Hepatocyte (in vitro differentiated cells): ENCODE data around the gene SLC6A1. TPM values are rescaled to one million over a fixed set of nuclear protein-coding genes. Genes with fewer than 3 reads are reported as not detected.

Experiments used
- DNase-seq: peaks from one replicate; pipeline ENCODE4 v3.0.0-alpha.2; 2016; ENCODE audit warnings: low spot score
- H2AFZ ChIP-seq: fragments of 200-600 bp; sonication (generic); 2 replicates; pipeline ENCODE4 v1.6.0; 2016; ENCODE audit warnings: antibody characterized with exemption, mild to moderate bottlenecking
- H3K27ac ChIP-seq: fragments of 200-600 bp; sonication (generic); 2 replicates; pipeline ENCODE4 v1.5.1; 2016; ENCODE audit warnings: mild to moderate bottlenecking
- H3K27me3 ChIP-seq: fragments of 200-600 bp; sonication (generic); 2 replicates; pipeline ENCODE4 v1.6.1; 2016
- H3K36me3 ChIP-seq: fragments of 200-600 bp; sonication (generic); replicated peaks from 2 replicates; pipeline ENCODE4 v1.5.1; 2016; ENCODE audit warnings: low read depth; ENCODE audit not compliant: insufficient read depth
- H3K4me1 ChIP-seq: fragments of 200-600 bp; sonication (generic); 2 replicates; pipeline ENCODE4 v1.5.1; 2016; ENCODE audit warnings: mild to moderate bottlenecking, moderate library complexity; ENCODE audit not compliant: insufficient read depth
- H3K4me2 ChIP-seq: fragments of 200-600 bp; sonication (generic); 2 replicates; pipeline ENCODE4 v1.6.0; 2016
- H3K4me3 ChIP-seq: fragments of 200-600 bp; sonication (generic); 2 replicates; pipeline ENCODE4 v1.5.1; 2016; ENCODE audit warnings: mild to moderate bottlenecking
- H3K79me2 ChIP-seq: fragments of 200-600 bp; sonication (generic); 2 replicates; pipeline ENCODE4 v1.6.0; 2017; ENCODE audit warnings: mild to moderate bottlenecking
- H3K9me2 ChIP-seq: fragments of 200-600 bp; sonication (generic); replicated peaks from 2 replicates; pipeline ENCODE4 v1.6.0; 2017; ENCODE audit warnings: mild to moderate bottlenecking; ENCODE audit not compliant: insufficient read depth
- H3K9me3 ChIP-seq: fragments of 200-600 bp; sonication (generic); 2 replicates; pipeline ENCODE4 v1.5.1; 2016; ENCODE audit warnings: low read depth, mild to moderate bottlenecking
- H4K20me1 ChIP-seq: fragments of 200-600 bp; sonication (generic); 2 replicates; pipeline ENCODE4 v1.6.0; 2016; ENCODE audit warnings: mild to moderate bottlenecking; ENCODE audit not compliant: insufficient read depth, poor library complexity, severe bottlenecking
- CTCF ChIP-seq: fragments of 200-600 bp; sonication (generic); IDR thresholded peaks from 2 replicates; pipeline ENCODE4 v1.5.1; 2016; ENCODE audit warnings: antibody characterized with exemption, mild to moderate bottlenecking; ENCODE audit not compliant: poor library complexity
- EZH2 ChIP-seq: fragments of 200-600 bp; sonication (generic); IDR thresholded peaks from 2 replicates; pipeline ENCODE4 v1.6.1; 2016; ENCODE audit warnings: antibody characterized with exemption, mild to moderate bottlenecking, borderline replicate concordance
- EZH2phosphoT487 ChIP-seq: fragments of 200-600 bp; sonication (generic); IDR thresholded peaks from one replicate; pipeline ENCODE4 v1.6.1; 2018; ENCODE audit warnings: antibody characterized with exemption, mild to moderate bottlenecking, low read depth, moderate library complexity; ENCODE audit not compliant: unreplicated experiment, severe bottlenecking
- WGBS: methylation state at CpG from one replicate; pipeline ENCODE4 v1.1.6; 2016; ENCODE audit warnings: low lambda C conversion rate; ENCODE audit errors: missing lambda C conversion rate; 5-methylcytosine and 5-hydroxymethylcytosine counted together
- polyA plus RNA-seq: library from polyadenylated mRNA; unstranded; fragments of >200 nt; fragmentation: Nextera tagmentation; extraction: Ambion mirVana; gene quantifications from 2 replicates; pipeline ENCODE4 v1.2.1, GENCODE V29; 2016
- total RNA-seq: library from RNA; depleted of rRNA; stranded (reverse); fragments of >200 nt; gene quantifications from 2 replicates; pipeline ENCODE4 v1.2.3, GENCODE V29; 2014

The SLC6A1 gene
- total and polyA plus RNA-seq, 2 experiments from 2014 or later, result 3.6 to 5.7 TPM

GRCh38 chr3:11078826-11079515 lies 86.4 kb downstream of the SLC6A1 start:
- Histone ChIP-seq H3K27me3 (no peaks in the 10 kb centered on the region), H3K79me2 (no peaks in the 10 kb centered on the region), H3K27ac (no peak overlapping the region), H3K36me3 (no peaks in the 10 kb centered on the region), H4K20me1 (no peaks in the 10 kb centered on the region), H3K4me2 (no peak overlapping the region), H2AFZ (no peak overlapping the region), H3K4me3 (no peak overlapping the region), H3K9me2 (no peaks in the 10 kb centered on the region), H3K9me3 (no peaks in the 10 kb centered on the region), H3K4me1 (no peaks in the 10 kb centered on the region)
- TF ChIP-seq CTCF (no peak), EZH2 (no peak)
- no peak for DNase-seq
- WGBS, result 77% methylated on average over 5 of the region's 5 CpGs

- no peaks in the 10 kb centered on the region for H3K36me3 ChIP-seq
- WGBS, result 75% methylated on average over 5 of the region's 5 CpGs
- no peak overlapping the region for H3K4me3 ChIP-seq
- TF ChIP-seq CTCF (no peak), EZH2phosphoT487 (no peak), EZH2 (no peak)
- H3K9me2 ChIP-seq, result no peaks in the 10 kb centered on the region
- DNase-seq, result no peak
- no peak overlapping the region for H3K27ac ChIP-seq
- H3K9me3 ChIP-seq, result no peaks in the 10 kb centered on the region
- H3K27me3 ChIP-seq, result no peaks in the 10 kb centered on the region
- no peaks in the 10 kb centered on the region for H3K79me2 ChIP-seq
- no peak overlapping the region for H2AFZ ChIP-seq
- H4K20me1 ChIP-seq, result no peaks in the 10 kb centered on the region
- no peak overlapping the region for H3K4me2 ChIP-seq
- no peaks in the 10 kb centered on the region for H3K4me1 ChIP-seq
Measured at GRCh38 chr3:11080492-11080891, 87.9 kb downstream of the SLC6A1 start.

GRCh38 chr3:11084098-11084497 lies 91.5 kb downstream of the SLC6A1 start:
- WGBS, result 69% methylated on average over 2 of the region's 2 CpGs

DNA sequence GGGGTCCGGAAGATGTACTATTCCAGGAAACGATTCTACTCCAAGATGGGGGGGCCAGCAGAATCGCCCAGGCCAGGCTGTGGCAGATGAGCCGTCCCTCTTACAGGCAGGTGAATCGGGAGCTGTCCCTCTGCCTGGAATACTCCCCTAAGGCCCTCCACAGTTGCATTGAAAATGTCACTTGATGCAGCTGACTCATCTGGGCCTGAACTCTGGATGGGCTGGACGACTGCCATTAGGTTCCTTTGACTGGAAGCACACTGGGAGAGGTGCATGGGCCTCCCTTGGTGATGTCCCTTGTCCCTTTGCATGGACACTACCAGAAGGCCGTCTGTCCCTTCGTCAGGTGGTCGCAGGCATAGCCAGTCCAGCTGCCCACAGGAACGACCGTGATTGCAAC lies 92.1 kb downstream of the SLC6A1 start:
- Histone ChIP-seq H3K4me2 (no peak overlapping the region), H3K9me3 (no peaks in the 10 kb centered on the region), H3K36me3 (no peaks in the 10 kb centered on the region), H3K79me2 (no peaks in the 10 kb centered on the region), H3K27me3 (no peaks in the 10 kb centered on the region), H2AFZ (no peak overlapping the region), H3K27ac (no peak overlapping the region), H3K4me1 (no peaks in the 10 kb centered on the region), H3K9me2 (no peaks in the 10 kb centered on the region), H3K4me3 (no peak overlapping the region), H4K20me1 (no peaks in the 10 kb centered on the region)
- TF ChIP-seq CTCF, result no peak
- TF ChIP-seq EZH2phosphoT487, result no peak
- no peak for TF ChIP-seq EZH2
- DNase-seq, result no peak
- WGBS, result 67% methylated on average over 9 of the region's 11 CpGs

More at GRCh38 chr3:11084098-11084497, 91.5 kb downstream of the SLC6A1 start:
- Histone ChIP-seq H3K36me3 (no peaks in the 10 kb centered on the region), H3K4me2 (no peak overlapping the region), H3K27me3 (no peaks in the 10 kb centered on the region), H3K79me2 (no peaks in the 10 kb centered on the region), H3K27ac (no peak overlapping the region), H3K4me3 (no peak overlapping the region), H2AFZ (no peak overlapping the region), H3K9me2 (no peaks in the 10 kb centered on the region), H3K4me1 (no peaks in the 10 kb centered on the region), H3K9me3 (no peaks in the 10 kb centered on the region), H4K20me1 (no peaks in the 10 kb centered on the region)
- DNase-seq, result no peak
- TF ChIP-seq EZH2phosphoT487, result no peak
